IMR-90 (cell line): ENCODE measurements around the gene SLC22A14. TPM values are rescaled to one million over a fixed set of nuclear protein-coding genes. Genes with fewer than 3 reads are reported as not detected.

Source experiments
- ATAC-seq: fragments of 200-7000 bp; cut with Tn5 transposase; 2 replicates; pipeline ENCODE4 v1.9.1; 2020; ENCODE audit warnings: low read depth, mild to moderate bottlenecking, moderate library complexity
- BruUV-seq: library from RNA; stranded (reverse); fragments of 400-500 nt; replicated peaks from 2 replicates; lab custom pipeline; 2021; lab: Mats Ljungman, UMichigan
- CTCF ChIA-PET: fragments of 300-600 bp; formaldehyde crosslinking; extraction: SDS; loops from one replicate; lab custom pipeline; 2021; ENCODE audit warnings: antibody characterized with exemption; lab: Yijun Ruan, JAX
- POLR2A ChIA-PET: fragments of 300-600 bp; sonication (Branson Sonifier 250); formaldehyde crosslinking; loops from one replicate; lab custom pipeline; 2022; ENCODE audit warnings: antibody characterized with exemption; ENCODE audit not compliant: unreplicated experiment; lab: Charles Lee
- DNase-seq: peaks from one replicate; pipeline ENCODE4 v3.0.0; 2013
- H2AFZ ChIP-seq: replicated peaks from 2 replicates; pipeline ENCODE3; 2013; ENCODE audit warnings: low read length, mild to moderate bottlenecking; ENCODE audit not compliant: poor library complexity
- H2AK5ac ChIP-seq: 2 replicates; pipeline ENCODE4 v1.6.1; 2013; ENCODE audit warnings: low read depth, low read length, inconsistent platforms
- H2AK9ac ChIP-seq: replicated peaks from 2 replicates; pipeline ENCODE3; 2013; ENCODE audit warnings: mild to moderate bottlenecking, low read depth, low read length, moderate library complexity; ENCODE audit not compliant: poor library complexity
- H2BK120ac ChIP-seq: 2 replicates; pipeline ENCODE4 v1.6.1; 2013; ENCODE audit warnings: low read depth, low read length, inconsistent platforms
- H2BK15ac ChIP-seq: 3 replicates; pipeline ENCODE4 v1.6.1; 2013; ENCODE audit warnings: low read depth, low read length, inconsistent platforms
- H2BK20ac ChIP-seq: 2 replicates; pipeline ENCODE4 v1.6.1; 2013; ENCODE audit warnings: low read depth, mild to moderate bottlenecking, inconsistent platforms, low read length, moderate library complexity
- H2BK5ac ChIP-seq: 2 replicates; pipeline ENCODE4 v1.6.1; 2013; ENCODE audit warnings: mild to moderate bottlenecking, low read depth, low read length, inconsistent platforms; ENCODE audit not compliant: poor library complexity, severe bottlenecking
- H3K14ac ChIP-seq: replicated peaks from 2 replicates; pipeline ENCODE4 v1.6.1; 2013; ENCODE audit warnings: low read depth, low read length, inconsistent platforms
- H3K18ac ChIP-seq: 2 replicates; pipeline ENCODE4 v1.6.1; 2013; ENCODE audit warnings: low read depth, low read length, control low read depth
- H3K23ac ChIP-seq: 2 replicates; pipeline ENCODE4 v1.6.1; 2013; ENCODE audit warnings: low read depth, low read length, inconsistent platforms
- H3K27ac ChIP-seq: 2 replicates; pipeline ENCODE4 v1.5.1; 2013; ENCODE audit warnings: mild to moderate bottlenecking, control low read depth, low read length; ENCODE audit not compliant: insufficient read depth
- H3K27me3 ChIP-seq: 2 replicates; pipeline ENCODE4 v1.6.1; 2013; ENCODE audit warnings: low read length; ENCODE audit not compliant: control insufficient read depth, insufficient read depth
- H3K36me3 ChIP-seq: 2 replicates; pipeline ENCODE4 v1.6.1; 2013; ENCODE audit warnings: low read length, mixed read lengths; ENCODE audit not compliant: control insufficient read depth, insufficient read depth
- H3K4ac ChIP-seq: 2 replicates; pipeline ENCODE4 v1.6.1; 2013; ENCODE audit warnings: low read depth, low read length, inconsistent platforms
- H3K4me1 ChIP-seq: 2 replicates; pipeline ENCODE4 v1.6.1; 2013; ENCODE audit warnings: low read length, mixed read lengths; ENCODE audit not compliant: control insufficient read depth, insufficient read depth
- H3K4me2 ChIP-seq: 2 replicates; pipeline ENCODE4 v1.6.1; 2013; ENCODE audit warnings: low read depth, mild to moderate bottlenecking, control low read depth, low read length, moderate library complexity
- H3K4me3 ChIP-seq: 2 replicates; pipeline ENCODE4 v1.5.1; 2013; ENCODE audit warnings: low read depth, mild to moderate bottlenecking, control low read depth, low read length, moderate library complexity; ENCODE audit not compliant: insufficient read depth
- H3K56ac ChIP-seq: 2 replicates; pipeline ENCODE4 v1.6.1; 2013; ENCODE audit warnings: low read length, inconsistent platforms; ENCODE audit not compliant: insufficient read depth; ENCODE audit errors: extremely low read depth
- H3K79me1 ChIP-seq, 2 experiments: 2 replicates each; pipeline ENCODE4 v1.6.1; 2013; ENCODE audit warnings: low read length in 2 of 2, inconsistent platforms in 1 of 2, low read depth in 1 of 2
- H3K9ac ChIP-seq: 2 replicates; pipeline ENCODE4 v1.6.1; 2013; ENCODE audit warnings: low read depth, low read length, control low read depth
- H3K9me1 ChIP-seq: 2 replicates; pipeline ENCODE4 v1.6.1; 2013; ENCODE audit warnings: low read length, inconsistent platforms; ENCODE audit not compliant: insufficient read depth
- H3K9me3 ChIP-seq: 2 replicates; pipeline ENCODE4 v1.6.1; 2013; ENCODE audit warnings: low read length; ENCODE audit not compliant: control insufficient read depth, insufficient read depth
- H4K20me1 ChIP-seq: 2 replicates; pipeline ENCODE4 v1.6.1; 2013; ENCODE audit warnings: low read length, inconsistent platforms; ENCODE audit not compliant: insufficient read depth
- H4K5ac ChIP-seq: 2 replicates; pipeline ENCODE4 v1.6.1; 2013; ENCODE audit warnings: mild to moderate bottlenecking, low read depth, low read length, control low read depth
- H4K8ac ChIP-seq, 2 experiments: 2 replicates each; pipeline ENCODE4 v1.6.1; 2013; ENCODE audit warnings: low read depth in 2 of 2, low read length in 2 of 2, control low read depth in 1 of 2, inconsistent platforms in 1 of 2
- H4K91ac ChIP-seq: 2 replicates; pipeline ENCODE4 v1.6.1; 2013; ENCODE audit warnings: low read depth, low read length, inconsistent platforms; ENCODE audit not compliant: insufficient read depth
- BHLHE40 ChIP-seq: fragments of 150-350 bp; IDR thresholded peaks from 2 replicates; pipeline ENCODE4 v1.6.1; 2016; ENCODE audit warnings: mild to moderate bottlenecking, low read depth, low read length
- CEBPB ChIP-seq: IDR thresholded peaks from 2 replicates; pipeline ENCODE4 v1.6.1; 2012; ENCODE audit warnings: low read depth, low read length, improper control_type of control experiment
- CHD1 ChIP-seq: IDR thresholded peaks from 2 replicates; pipeline ENCODE4 v1.6.1; 2012; ENCODE audit warnings: low read depth, low read length, improper control_type of control experiment
- CTCF ChIP-seq: conservative IDR thresholded peaks from 2 replicates; pipeline ENCODE4 v1.5.1; 2012; ENCODE audit warnings: mild to moderate bottlenecking, low read depth, low read length, improper control_type of control experiment
- ELK1 ChIP-seq: fragments of 150-350 bp; IDR thresholded peaks from 2 replicates; pipeline ENCODE4 v1.6.1; 2016; ENCODE audit warnings: low read depth, mild to moderate bottlenecking, low read length, moderate library complexity, borderline replicate concordance
- FOS ChIP-seq: fragments of 150-350 bp; IDR thresholded peaks from 2 replicates; pipeline ENCODE4 v1.6.1; 2016; ENCODE audit warnings: low read depth, low read length
- MAFK ChIP-seq: IDR thresholded peaks from 2 replicates; pipeline ENCODE4 v1.6.1; 2012; ENCODE audit warnings: low read depth, low read length, improper control_type of control experiment
- MAZ ChIP-seq: IDR thresholded peaks from 2 replicates; pipeline ENCODE4 v1.6.1; 2012; ENCODE audit warnings: low read depth, mild to moderate bottlenecking, low read length, improper control_type of control experiment, moderate library complexity, borderline replicate concordance
- MXI1 ChIP-seq: IDR thresholded peaks from 2 replicates; pipeline ENCODE4 v1.6.1; 2012; ENCODE audit warnings: low read depth, mild to moderate bottlenecking, low read length, moderate library complexity, borderline replicate concordance
- NFE2L2 ChIP-seq: fragments of 150-350 bp; IDR thresholded peaks from 2 replicates; pipeline ENCODE4 v1.6.1; 2016; ENCODE audit warnings: low read depth, mild to moderate bottlenecking, low read length
- POLR2A ChIP-seq: IDR thresholded peaks from 2 replicates; pipeline ENCODE4 v1.6.1; 2012; ENCODE audit warnings: mild to moderate bottlenecking, low read depth, low read length
- RAD21 ChIP-seq: IDR thresholded peaks from 2 replicates; pipeline ENCODE4 v1.6.1; 2012; ENCODE audit warnings: low read length, improper control_type of control experiment
- RFX5 ChIP-seq: IDR thresholded peaks from 2 replicates; pipeline ENCODE4 v1.8.0; 2012; ENCODE audit warnings: low read depth, mild to moderate bottlenecking, low read length, moderate library complexity
- SMC3 ChIP-seq: fragments of 150-350 bp; IDR thresholded peaks from 2 replicates; pipeline ENCODE4 v1.6.1; 2016; ENCODE audit warnings: low read depth, mild to moderate bottlenecking, antibody characterized with exemption, low read length, moderate library complexity
- USF2 ChIP-seq: fragments of 150-350 bp; IDR thresholded peaks from 2 replicates; pipeline ENCODE4 v1.6.1; 2017; ENCODE audit warnings: mild to moderate bottlenecking, antibody characterized with exemption, low read length, low read depth
- WGBS, 2 experiments: methylation state at CpG; one replicate each; pipeline versions ENCODE4 v1.1.5 to v1.1.7; 2013; ENCODE audit warnings: missing lambda C conversion rate in 2 of 2; ENCODE audit not compliant: insufficient read length in 1 of 2; ENCODE audit errors: extremely low coverage in 2 of 2; 5-methylcytosine and 5-hydroxymethylcytosine counted together
- dilution Hi-C: fragments of 300-500 bp; cut with HindIII; formaldehyde crosslinking; loops from one replicate; pipeline ENCODE4 v1.14.3; 2018; ENCODE audit warnings: low sequenced_read_pairs; ENCODE audit not compliant: unreplicated experiment
- in situ Hi-C: fragments of 300-500 bp; cut with MboI; formaldehyde crosslinking; loops from 3 replicates; pipeline ENCODE4 v1.14.3; 2019; ENCODE audit warnings: low sequenced_read_pairs, inconsistent platforms, mixed read lengths
- intact Hi-C: fragments of 100-400 bp; cut with micrococcal nuclease; formaldehyde crosslinking; loops from 2 replicates; pipeline ENCODE4 v1.10.0; 2022
- polyA plus RNA-seq, 3 experiments: library from polyadenylated mRNA; depleted of rRNA; stranded (reverse); fragments of >200 nt; gene quantifications; 2 replicates each; pipeline ENCODE4 v1.2.3, GENCODE V29; 2012; ENCODE audit warnings: low replicate concordance in 1 of 3
- total RNA-seq: library from RNA; depleted of rRNA; stranded (reverse); fragments of >200 nt; gene quantifications from 2 replicates; pipeline ENCODE4 v1.2.3, GENCODE V29; 2012

Gene SLC22A14
- total and polyA plus RNA-seq, 2 of the 4 experiments (the other 2 are of a cell fraction): under 0.01 to 0.07 TPM

- no peak overlapping the region for H2BK5ac ChIP-seq
- no peak overlapping the region for H2BK120ac ChIP-seq
- no peak overlapping the region for H3K18ac ChIP-seq
- no peaks in the 10 kb centered on the region for H3K27me3 ChIP-seq
- no peak overlapping the region for H2AK5ac ChIP-seq
- intact Hi-C loops: loop anchor here (10.0 kb wide), 1 partner anchor 300 kb away; no protein-coding TSS in a partner anchor
- CTCF ChIA-PET: interaction anchor here (1.1 kb wide), 1 partner anchor 13 kb away, joined by 3 read pairs; no protein-coding TSS in a partner anchor
- H3K9me1 ChIP-seq: peaks cover 5% of the 10 kb centered on the region; the same call in 1 of the 2 replicates
- dilution Hi-C loops: loop anchor here (25.0 kb wide), 1 partner anchor 133 kb away; the partner anchor contains the start of gene EXOG
- H4K8ac ChIP-seq: no peak overlapping the region
- H3K36me3 ChIP-seq: no peaks in the 10 kb centered on the region; the same call in 1 of the 2 replicates
- no peak overlapping the region for H3K27ac ChIP-seq
- H3K4me2 ChIP-seq: no peak overlapping the region
- POLR2A ChIA-PET: interaction anchor here (0.6 kb wide), 1 partner anchor 823 kb away, joined by 6 read pairs; no protein-coding TSS in a partner anchor
- H4K5ac ChIP-seq: no peak overlapping the region
- H2BK20ac ChIP-seq: no peak overlapping the region
- no peak for ATAC-seq
- no peak overlapping the region for H2BK15ac ChIP-seq
- in situ Hi-C loops: no loop called here
- no peak overlapping the region for H2AFZ ChIP-seq
- BruUV-seq: no TSS peak
- no peak overlapping the region for H2AK9ac ChIP-seq
- H3K9ac ChIP-seq: no peak overlapping the region
- no peak overlapping the region; the same call in 1 of the 2 replicates for H3K14ac ChIP-seq
- no peaks in the 10 kb centered on the region for H4K20me1 ChIP-seq
- no CpG with 5 or more reads among the region's 4 CpGs for WGBS, 2 experiments
- DNase-seq: peak; percentile 68
- no peak overlapping the region for H3K4ac ChIP-seq
- no peak overlapping the region for H3K23ac ChIP-seq
- no peaks in the 10 kb centered on the region for H3K4me1 ChIP-seq
- H3K56ac ChIP-seq: no peak overlapping the region
- H3K79me1 ChIP-seq: peaks cover 3 to 8% of the 10 kb centered on the region in 2 experiments; a peak in 3 of 4 replicates
- H3K9me3 ChIP-seq: no peaks in the 10 kb centered on the region
- H3K4me3 ChIP-seq: no peak overlapping the region
- no peak overlapping the region for H4K91ac ChIP-seq
- TF ChIP-seq NFE2L2 (no peak), ELK1 (no peak), CHD1 (no peak), CEBPB (no peak), MXI1 (no peak), MAFK (no peak), SMC3 (no peak), CTCF (no peak), FOS (no peak), RFX5 (no peak), USF2 (no peak), MAZ (no peak), POLR2A (no peak), BHLHE40 (no peak), RAD21 (no peak)
Measured at GRCh38 chr3:38354588-38355330, 72.7 kb downstream of the SLC22A14 start.
